ENCODE results near the gene ZNF333. TPM values are rescaled to one million over a fixed set of nuclear protein-coding genes. Genes with fewer than 3 reads are reported as not detected.
A peak's percentile ranks its signal among the peaks of the same experiment; 100 is the strongest.
"Not testable (repeated sequence)": the region's sequence is repeated elsewhere in the genome, so short reads cannot be mapped to it uniquely, and the experiment has no call there.

ZNF333 gene
- total RNA-seq, 1 donor: 31.1 TPM

- H3K4me1 ChIP-seq (ENCODE audit: insufficient read depth, low read length): no peaks in the 10 kb centered on the region
- H4K20me1 ChIP-seq (ENCODE audit: insufficient read depth, low read length): no peaks in the 10 kb centered on the region
- no peak overlapping the region for H2AFZ ChIP-seq (ENCODE audit: low read length)
- no peaks in the 10 kb centered on the region for H3K9me3 ChIP-seq (ENCODE audit: low read depth, low read length)
- H3K27me3 ChIP-seq (ENCODE audit: insufficient read depth, low read length): no peaks in the 10 kb centered on the region
- no peak overlapping the region for H3K4me2 ChIP-seq (ENCODE audit: insufficient read depth, low read length)
- peaks cover under 1% of the 10 kb centered on the region for H3K36me3 ChIP-seq (ENCODE audit: insufficient read depth, low read length)
- no peak for DNase-seq (ENCODE audit: insufficient read length, low spot score, missing footprints)
- no peak overlapping the region for H3K27ac ChIP-seq (ENCODE audit: low read depth, low read length)
- no peak overlapping the region for H3K4me3 ChIP-seq (ENCODE audit: insufficient read depth, low read length)
- TF ChIP-seq, protein P1, sequence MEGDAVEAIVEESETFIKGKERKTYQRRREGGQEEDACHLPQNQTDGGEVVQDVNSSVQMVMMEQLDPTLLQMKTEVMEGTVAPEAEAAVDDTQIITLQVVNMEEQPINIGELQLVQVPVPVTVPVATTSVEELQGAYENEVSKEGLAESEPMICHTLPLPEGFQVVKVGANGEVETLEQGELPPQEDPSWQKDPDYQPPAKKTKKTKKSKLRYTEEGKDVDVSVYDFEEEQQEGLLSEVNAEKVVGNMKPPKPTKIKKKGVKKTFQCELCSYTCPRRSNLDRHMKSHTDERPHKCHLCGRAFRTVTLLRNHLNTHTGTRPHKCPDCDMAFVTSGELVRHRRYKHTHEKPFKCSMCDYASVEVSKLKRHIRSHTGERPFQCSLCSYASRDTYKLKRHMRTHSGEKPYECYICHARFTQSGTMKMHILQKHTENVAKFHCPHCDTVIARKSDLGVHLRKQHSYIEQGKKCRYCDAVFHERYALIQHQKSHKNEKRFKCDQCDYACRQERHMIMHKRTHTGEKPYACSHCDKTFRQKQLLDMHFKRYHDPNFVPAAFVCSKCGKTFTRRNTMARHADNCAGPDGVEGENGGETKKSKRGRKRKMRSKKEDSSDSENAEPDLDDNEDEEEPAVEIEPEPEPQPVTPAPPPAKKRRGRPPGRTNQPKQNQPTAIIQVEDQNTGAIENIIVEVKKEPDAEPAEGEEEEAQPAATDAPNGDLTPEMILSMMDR (IDR thresholded peaks at IDR 0.05; ENCODE audit: extremely low read depth, low read depth, low read length): no peak
- H3K79me2 ChIP-seq (ENCODE audit: insufficient read depth, low read length): no peaks in the 10 kb centered on the region
Measured at GRCh38 chr19:14763497-14764145, 73.8 kb downstream of the ZNF333 start.

DNA sequence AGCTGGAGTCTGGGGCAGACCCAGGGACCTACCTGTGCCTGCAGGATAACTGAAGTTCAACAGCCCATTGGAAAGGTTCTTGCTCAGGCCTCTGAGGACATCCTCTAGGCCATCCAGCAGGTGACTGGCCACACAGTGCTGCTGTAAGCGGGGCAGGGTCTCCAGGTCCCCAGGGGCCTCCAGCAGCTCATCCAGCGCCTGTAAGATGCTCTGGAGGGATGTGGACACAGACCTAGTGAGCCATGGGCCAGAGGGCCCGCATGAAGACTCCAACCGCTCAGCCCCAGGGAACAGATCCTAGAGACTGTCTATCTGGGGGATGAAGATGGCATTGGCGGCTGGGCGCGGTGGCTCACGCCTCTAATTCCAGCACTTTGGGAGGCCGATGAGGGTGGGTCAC is 74.6 kb downstream of the ZNF333 start:
- H3K4me2 ChIP-seq (ENCODE audit: insufficient read depth, low read length): no peak overlapping the region
- H3K27ac ChIP-seq (ENCODE audit: low read depth, low read length): no peak overlapping the region
- peaks cover 2% of the 10 kb centered on the region for H3K36me3 ChIP-seq (ENCODE audit: insufficient read depth, low read length)
- peak; percentile 36 for DNase-seq (ENCODE audit: insufficient read length, low spot score, missing footprints)
- H3K4me3 ChIP-seq (ENCODE audit: insufficient read depth, low read length): no peak overlapping the region
- TF ChIP-seq, protein P1 (IDR thresholded peaks at IDR 0.05; ENCODE audit: extremely low read depth, low read depth, low read length): no peak
- no peaks in the 10 kb centered on the region for H3K9me3 ChIP-seq (ENCODE audit: low read depth, low read length)
- H2AFZ ChIP-seq (ENCODE audit: low read length): no peak overlapping the region
- no peaks in the 10 kb centered on the region for H3K27me3 ChIP-seq (ENCODE audit: insufficient read depth, low read length)
- no peaks in the 10 kb centered on the region for H3K4me1 ChIP-seq (ENCODE audit: insufficient read depth, low read length)
- H4K20me1 ChIP-seq (ENCODE audit: insufficient read depth, low read length): no peaks in the 10 kb centered on the region
- no peaks in the 10 kb centered on the region for H3K79me2 ChIP-seq (ENCODE audit: insufficient read depth, low read length)

- H3K4me2 ChIP-seq (ENCODE audit: insufficient read depth, low read length); H3K4me3 ChIP-seq (ENCODE audit: insufficient read depth, low read length); H4K20me1 ChIP-seq (ENCODE audit: insufficient read depth, low read length): not testable (repeated sequence)
Measured at GRCh38 chr19:14765403-14765802, 75.6 kb downstream of the ZNF333 start.

GRCh38 chr19:14765841-14766240 is 76.0 kb downstream of the ZNF333 start:
- not testable (repeated sequence) for DNase-seq (ENCODE audit: insufficient read length, low spot score, missing footprints); H3K27me3 ChIP-seq (ENCODE audit: insufficient read depth, low read length); H3K9me3 ChIP-seq (ENCODE audit: low read depth, low read length); H3K4me1 ChIP-seq (ENCODE audit: insufficient read depth, low read length); H2AFZ ChIP-seq (ENCODE audit: low read length); H3K36me3 ChIP-seq (ENCODE audit: insufficient read depth, low read length); H3K4me2 ChIP-seq (ENCODE audit: insufficient read depth, low read length); H3K4me3 ChIP-seq (ENCODE audit: insufficient read depth, low read length); H3K79me2 ChIP-seq (ENCODE audit: insufficient read depth, low read length); H4K20me1 ChIP-seq (ENCODE audit: insufficient read depth, low read length); H3K27ac ChIP-seq (ENCODE audit: low read depth, low read length)

More at GRCh38 chr19:14765403-14765802, 75.6 kb downstream of the ZNF333 start:
- not testable (repeated sequence) for H3K27ac ChIP-seq (ENCODE audit: low read depth, low read length); H3K27me3 ChIP-seq (ENCODE audit: insufficient read depth, low read length); H3K36me3 ChIP-seq (ENCODE audit: insufficient read depth, low read length); H3K9me3 ChIP-seq (ENCODE audit: low read depth, low read length); H2AFZ ChIP-seq (ENCODE audit: low read length); H3K4me1 ChIP-seq (ENCODE audit: insufficient read depth, low read length); DNase-seq (ENCODE audit: insufficient read length, low spot score, missing footprints); H3K79me2 ChIP-seq (ENCODE audit: insufficient read depth, low read length)

DNA sequence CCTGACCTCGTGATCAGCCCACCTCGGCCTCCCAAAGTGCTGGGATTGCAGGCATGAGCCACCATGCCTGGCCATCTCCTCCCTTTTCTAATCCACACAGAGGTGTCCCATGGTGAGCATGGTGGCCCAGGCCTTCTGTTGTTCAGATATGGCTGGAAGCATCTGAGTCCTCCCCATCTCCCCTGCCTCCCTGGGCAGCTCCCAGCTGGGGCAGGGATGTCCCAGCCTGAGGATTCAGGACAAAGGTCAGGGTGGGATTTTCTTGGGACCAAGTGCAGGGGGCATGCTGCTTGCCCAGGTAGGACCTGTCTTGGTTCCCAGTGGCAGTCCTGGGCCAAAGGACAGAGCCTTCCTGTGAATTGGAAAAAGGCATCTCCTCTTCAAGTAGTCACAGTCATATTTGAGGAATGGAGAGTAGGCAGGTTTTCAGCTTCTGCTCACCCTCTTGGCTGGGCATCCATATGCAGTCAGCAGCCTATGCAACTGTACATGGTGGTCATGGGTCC is 77.7 kb downstream of the ZNF333 start:
- peak; percentile 43 for DNase-seq (ENCODE audit: insufficient read length, low spot score, missing footprints)
- no peaks in the 10 kb centered on the region for H4K20me1 ChIP-seq (ENCODE audit: insufficient read depth, low read length)

More for the DNA sequence above, 77.7 kb downstream of the ZNF333 start:
- Histone ChIP-seq H2AFZ (ENCODE audit: low read length) (no peak overlapping the region), H3K79me2 (ENCODE audit: insufficient read depth, low read length) (no peaks in the 10 kb centered on the region), H3K9me3 (ENCODE audit: low read depth, low read length) (no peaks in the 10 kb centered on the region), H3K27me3 (ENCODE audit: insufficient read depth, low read length) (no peaks in the 10 kb centered on the region), H3K4me1 (ENCODE audit: insufficient read depth, low read length) (no peaks in the 10 kb centered on the region), H3K27ac (ENCODE audit: low read depth, low read length) (no peak overlapping the region), H3K4me3 (ENCODE audit: insufficient read depth, low read length) (no peak overlapping the region), H3K36me3 (ENCODE audit: insufficient read depth, low read length) (peaks cover 5% of the 10 kb centered on the region), H3K4me2 (ENCODE audit: insufficient read depth, low read length) (no peak overlapping the region)
- TF ChIP-seq, protein P1 (IDR thresholded peaks at IDR 0.05; ENCODE audit: extremely low read depth, low read depth, low read length): no peak

All from osteoblast (primary cell).